Measurements from ENCODE around the gene ZNF507. TPM values are rescaled to one million over a fixed set of nuclear protein-coding genes. Genes with fewer than 3 reads are reported as not detected.

ZNF507 gene
- total and polyA plus RNA-seq, 8 donors, result 14.0 to 31.4 (median 27.9) TPM

DNA sequence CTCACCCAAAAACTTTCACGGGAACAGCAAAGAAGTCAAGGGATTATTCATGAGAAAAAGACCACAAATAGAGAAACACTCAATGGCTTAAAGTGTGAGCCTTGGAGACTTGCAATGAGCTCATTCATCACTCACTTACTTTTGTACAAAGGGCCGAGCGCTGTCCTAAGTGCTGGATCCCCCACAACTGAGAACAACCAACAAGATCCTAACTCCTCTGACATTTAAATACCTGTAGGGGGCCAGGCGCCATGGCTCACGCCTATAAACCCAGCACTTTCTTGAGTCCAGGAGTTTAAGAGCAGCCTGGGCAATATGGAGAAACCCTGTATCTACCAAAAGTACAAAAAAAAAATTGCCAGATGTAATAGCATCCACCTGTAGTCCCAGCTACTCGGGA lies 29.4 kb upstream of the ZNF507 start:
- H3K27ac ChIP-seq, result no peak overlapping the region
- H3K27me3 ChIP-seq, result peaks cover 0 to 61% of the 10 kb centered on the region in 2 donors
- intact Hi-C loops (cut with DNase I), result no loop called here
- H3K36me3 ChIP-seq, result no peaks in the 10 kb centered on the region
- TF ChIP-seq, protein P1, sequence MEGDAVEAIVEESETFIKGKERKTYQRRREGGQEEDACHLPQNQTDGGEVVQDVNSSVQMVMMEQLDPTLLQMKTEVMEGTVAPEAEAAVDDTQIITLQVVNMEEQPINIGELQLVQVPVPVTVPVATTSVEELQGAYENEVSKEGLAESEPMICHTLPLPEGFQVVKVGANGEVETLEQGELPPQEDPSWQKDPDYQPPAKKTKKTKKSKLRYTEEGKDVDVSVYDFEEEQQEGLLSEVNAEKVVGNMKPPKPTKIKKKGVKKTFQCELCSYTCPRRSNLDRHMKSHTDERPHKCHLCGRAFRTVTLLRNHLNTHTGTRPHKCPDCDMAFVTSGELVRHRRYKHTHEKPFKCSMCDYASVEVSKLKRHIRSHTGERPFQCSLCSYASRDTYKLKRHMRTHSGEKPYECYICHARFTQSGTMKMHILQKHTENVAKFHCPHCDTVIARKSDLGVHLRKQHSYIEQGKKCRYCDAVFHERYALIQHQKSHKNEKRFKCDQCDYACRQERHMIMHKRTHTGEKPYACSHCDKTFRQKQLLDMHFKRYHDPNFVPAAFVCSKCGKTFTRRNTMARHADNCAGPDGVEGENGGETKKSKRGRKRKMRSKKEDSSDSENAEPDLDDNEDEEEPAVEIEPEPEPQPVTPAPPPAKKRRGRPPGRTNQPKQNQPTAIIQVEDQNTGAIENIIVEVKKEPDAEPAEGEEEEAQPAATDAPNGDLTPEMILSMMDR (IDR thresholded peaks at IDR 0.05), result no peak
- H3K9me3 ChIP-seq, result no peaks in the 10 kb centered on the region
- no peaks in the 10 kb centered on the region for H3K4me1 ChIP-seq
- H3K4me3 ChIP-seq, result no peak overlapping the region
- DNase-seq (no peak), ATAC-seq (no peak)

DNA sequence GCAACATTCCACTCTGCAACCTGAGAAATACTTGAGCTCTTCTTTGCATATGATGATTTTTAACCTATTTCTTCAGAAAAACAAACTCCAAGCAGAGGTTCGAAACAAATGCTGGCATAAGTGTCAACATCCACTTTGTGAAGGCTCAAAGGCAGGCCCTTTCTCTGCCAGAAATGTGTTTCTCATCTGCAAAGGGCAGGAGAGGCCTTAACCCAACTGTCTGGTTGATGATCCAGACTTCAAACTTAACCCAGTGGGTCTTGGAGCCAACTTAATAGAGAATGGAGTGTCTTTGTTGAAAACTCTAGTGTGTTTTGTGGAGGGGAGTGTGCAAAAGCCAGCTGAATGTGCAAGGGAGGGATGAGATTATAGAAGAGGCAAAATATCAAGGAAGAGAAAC lies 28.3 kb upstream of the ZNF507 start:
- no peaks in the 10 kb centered on the region for H3K9me3 ChIP-seq
- DNase-seq, result no peak
- TF ChIP-seq, protein P1 (IDR thresholded peaks at IDR 0.05), result no peak

DNA sequence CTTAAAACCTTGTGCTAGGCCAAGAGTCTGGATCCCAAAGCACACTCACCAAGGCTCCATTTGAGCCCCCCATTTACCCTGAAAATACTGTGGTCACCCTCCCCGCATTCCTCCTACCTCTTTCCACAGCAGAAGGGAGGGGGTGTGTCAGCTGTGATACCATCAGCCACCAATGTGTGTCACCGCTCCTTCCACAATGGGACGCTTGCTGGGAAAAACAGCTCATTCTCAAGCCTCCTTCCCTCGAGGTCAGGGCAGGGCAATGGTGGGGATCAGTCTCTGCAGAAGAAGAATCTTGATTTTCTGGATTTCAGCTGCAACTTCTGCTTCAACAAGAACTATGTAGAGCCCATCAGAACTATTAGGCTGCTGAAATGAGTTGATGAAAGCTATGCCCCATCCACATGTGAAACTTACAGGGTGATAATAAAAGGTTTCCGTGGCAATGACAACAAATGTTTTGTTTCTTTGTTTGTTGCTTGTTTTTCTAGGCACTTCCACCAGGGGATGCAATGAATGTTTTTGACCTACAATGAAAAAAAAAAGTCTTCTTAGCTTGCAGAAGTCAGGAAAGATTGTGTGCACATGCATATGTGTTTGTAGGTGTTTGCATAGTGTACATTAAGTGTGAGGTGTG lies 26.4 kb upstream of the ZNF507 start:
- Histone ChIP-seq H3K27ac (no peak overlapping the region), H3K27me3 (peaks cover 0 to 64% of the 10 kb centered on the region in 2 donors), H3K36me3 (no peaks in the 10 kb centered on the region), H3K9me3 (no peaks in the 10 kb centered on the region), H3K4me1 (no peaks in the 10 kb centered on the region), H3K4me3 (no peak overlapping the region)
- intact Hi-C loops (cut with DNase I), result no loop called here
- DNase-seq (no peak), ATAC-seq (peak; percentile 64)
- TF ChIP-seq, protein P1 (IDR thresholded peaks at IDR 0.05), result peak in 1 of 2 donors; percentile 24

More for the DNA sequence above, 28.3 kb upstream of the ZNF507 start:
- intact Hi-C loops (cut with DNase I), result no loop called here
- Histone ChIP-seq H3K4me1 (no peaks in the 10 kb centered on the region), H3K27ac (no peak overlapping the region), H3K4me3 (no peak overlapping the region), H3K36me3 (no peaks in the 10 kb centered on the region), H3K27me3 (peaks cover 0 to 60% of the 10 kb centered on the region in 2 donors)
- no peak for ATAC-seq

DNA sequence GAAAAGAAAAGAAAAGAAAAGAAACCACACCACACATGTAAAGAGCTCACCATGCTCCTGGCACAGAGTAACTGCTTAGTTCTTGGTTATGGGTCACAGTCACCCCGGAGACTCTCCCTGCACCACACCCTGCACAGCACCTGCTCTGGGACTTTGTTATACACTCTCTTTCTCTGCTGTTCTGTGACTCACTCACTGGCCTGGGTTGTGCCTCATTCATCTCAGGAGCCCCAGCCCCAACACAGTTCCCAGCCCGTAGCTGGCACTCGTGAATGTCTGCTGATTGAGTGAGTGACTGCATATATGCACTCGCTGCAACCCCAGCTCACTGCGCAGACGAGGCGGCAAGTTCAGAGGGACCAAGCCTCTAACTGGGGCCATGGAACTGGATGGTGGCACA lies 22.9 kb upstream of the ZNF507 start:
- H3K27ac ChIP-seq, result no peak overlapping the region
- intact Hi-C loops (cut with DNase I), result no loop called here
- H3K27me3 ChIP-seq, result peaks cover 0 to 74% of the 10 kb centered on the region in 2 donors
- no peak overlapping the region for H3K4me3 ChIP-seq
- TF ChIP-seq, protein P1 (IDR thresholded peaks at IDR 0.05), result no peak
- H3K9me3 ChIP-seq, result no peaks in the 10 kb centered on the region
- no peaks in the 10 kb centered on the region for H3K4me1 ChIP-seq
- no peak for ATAC-seq
- DNase-seq, result no peak
- no peaks in the 10 kb centered on the region for H3K36me3 ChIP-seq

DNA sequence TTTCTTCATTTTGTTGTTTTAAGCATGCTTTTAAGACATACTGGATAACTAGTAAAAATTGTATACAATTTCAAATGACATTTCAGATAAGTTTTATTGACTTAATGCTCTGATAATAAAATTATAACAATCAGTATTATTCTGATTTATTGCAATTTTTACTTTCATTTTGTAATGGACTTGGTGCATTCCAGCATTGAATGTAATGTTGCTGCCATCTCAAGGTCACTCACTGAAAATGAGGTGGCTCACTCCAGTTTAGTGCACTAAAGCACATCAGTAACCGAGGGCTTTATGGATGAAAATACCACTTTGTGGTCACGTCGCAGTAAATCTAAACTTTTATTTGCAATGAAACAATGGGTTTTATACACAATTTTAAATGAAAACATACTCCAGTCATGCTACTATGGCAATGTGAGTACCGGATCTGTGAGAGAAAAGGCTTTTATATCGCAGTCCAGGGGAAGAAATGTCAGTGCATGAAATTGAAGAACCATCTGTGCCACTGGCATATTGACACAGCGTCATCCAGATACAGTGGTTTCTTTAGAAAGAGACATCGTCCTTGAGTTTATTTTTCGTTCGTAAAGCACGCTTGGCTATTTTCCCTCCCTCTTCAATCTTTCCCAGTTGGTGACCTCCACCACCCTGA lies 20.7 kb upstream of the ZNF507 start:
- Histone ChIP-seq H3K27me3 (peaks cover 0 to 90% of the 10 kb centered on the region in 2 donors), H3K4me3 (no peak overlapping the region), H3K9me3 (no peaks in the 10 kb centered on the region), H3K36me3 (no peaks in the 10 kb centered on the region), H3K27ac (no peak overlapping the region), H3K4me1 (no peaks in the 10 kb centered on the region)
- ATAC-seq (no peak), DNase-seq (no peak)
- TF ChIP-seq, protein P1 (IDR thresholded peaks at IDR 0.05), result no peak
- intact Hi-C loops (cut with DNase I), result no loop called here

Measured in left lung (tissue), 10 donors.